Stimulated activated CD4-positive, alpha-beta T cell treated with anti-CD3 and anti-CD28 coated beads, Interleukin-4, amount 100 ng/mL, for 4 hours (primary cell): ENCODE results near the gene PUS10.
"Not testable (repeated sequence)": the region's sequence is repeated elsewhere in the genome, so short reads cannot be mapped to it uniquely, and the experiment has no call there.

Experiments
- DNase-seq, 2 experiments: peaks; one replicate each; pipeline ENCODE4 v3.0.0-alpha.2; 2020

PUS10 gene

GRCh38 chr2:60965499-60965785 is 52.6 kb downstream of the PUS10 start:
- DNase-seq, result no peak

GRCh38 chr2:60964651-60965498 is 53.2 kb downstream of the PUS10 start:
- DNase-seq, result no peak

- no peak for DNase-seq
Measured at GRCh38 chr2:60963190-60963589, 54.9 kb downstream of the PUS10 start.

GRCh38 chr2:60962528-60962927 is 55.5 kb downstream of the PUS10 start:
- no peak for DNase-seq

- no peak for DNase-seq
Measured at GRCh38 chr2:60961457-60961856, 56.6 kb downstream of the PUS10 start.

GRCh38 chr2:60960706-60961105 is 57.3 kb downstream of the PUS10 start:
- DNase-seq, result no peak

- DNase-seq, result no peak
Measured at GRCh38 chr2:60959501-60959900, 58.6 kb downstream of the PUS10 start.

GRCh38 chr2:60958800-60959199 is 59.3 kb downstream of the PUS10 start:
- no peak for DNase-seq

GRCh38 chr2:60958361-60958760 is 59.7 kb downstream of the PUS10 start:
- DNase-seq, result no peak

GRCh38 chr2:60957643-60958042 is 60.4 kb downstream of the PUS10 start:
- DNase-seq, result no peak

GRCh38 chr2:60957224-60957623 is 60.8 kb downstream of the PUS10 start:
- no peak for DNase-seq

GRCh38 chr2:60954139-60954538 is 63.9 kb downstream of the PUS10 start:
- no peak for DNase-seq

- DNase-seq, result no peak
Measured at GRCh38 chr2:60948926-60949579, 69.0 kb downstream of the PUS10 start.

- no peak for DNase-seq
Measured at GRCh38 chr2:60948161-60948560, 69.9 kb downstream of the PUS10 start.

- DNase-seq, result no peak
Measured at GRCh38 chr2:60947056-60947455, 71.0 kb downstream of the PUS10 start.

- DNase-seq, result no peak
Measured at GRCh38 chr2:60945341-60945740, 72.7 kb downstream of the PUS10 start.

- no peak for DNase-seq
Measured at GRCh38 chr2:60939622-60940021, 78.4 kb downstream of the PUS10 start.

- no peak for DNase-seq
Measured at GRCh38 chr2:60938301-60938700, 79.8 kb downstream of the PUS10 start.

- DNase-seq, result no peak
Measured at GRCh38 chr2:60936757-60937156, 81.3 kb downstream of the PUS10 start.

GRCh38 chr2:60934165-60934722 is 83.8 kb downstream of the PUS10 start:
- no peak for DNase-seq

- DNase-seq, result no peak
Measured at GRCh38 chr2:60932954-60933353, 85.1 kb downstream of the PUS10 start.

- DNase-seq, result not testable (repeated sequence)
Measured at GRCh38 chr2:60932061-60932460, 86.0 kb downstream of the PUS10 start.

- DNase-seq, result no peak
Measured at GRCh38 chr2:60926741-60927552, 91.1 kb downstream of the PUS10 start.
